Measurements from ENCODE around the gene NT5E. TPM values are rescaled to one million over a fixed set of nuclear protein-coding genes. Genes with fewer than 3 reads are reported as not detected.
"Not testable (repeated sequence)": the region's sequence is repeated elsewhere in the genome, so short reads cannot be mapped to it uniquely, and the experiment has no call there.

Gene NT5E
- total RNA-seq, 2 experiments from 2014 or later: not detected

DNA sequence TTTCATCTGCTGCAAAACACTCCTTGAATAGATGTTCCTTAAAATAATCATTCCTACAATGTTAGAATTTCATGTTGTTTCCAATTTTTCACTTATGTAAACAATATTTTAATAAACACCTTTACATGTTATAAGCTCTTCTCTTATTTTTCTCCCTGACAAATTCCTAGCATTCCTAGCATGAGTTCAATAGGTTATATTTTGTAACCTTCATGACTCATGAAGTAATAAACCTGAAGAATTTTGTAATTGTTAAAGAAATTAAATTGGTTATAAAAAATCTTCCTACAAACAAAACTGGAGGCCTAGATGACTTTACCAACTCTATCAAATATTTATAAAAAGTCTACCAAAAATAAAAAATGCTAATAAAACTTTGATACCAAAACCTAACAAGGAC, 66.3 kb downstream of the NT5E start:
- H2AFZ ChIP-seq (ENCODE audit: low read length): no peak overlapping the region
- intact Hi-C loops (cut with micrococcal nuclease; ENCODE audit: unreplicated experiment): no loop called here
- H3K4me2 ChIP-seq (ENCODE audit: low read length): no peak overlapping the region
- TF ChIP-seq EZH2phosphoT487 (IDR thresholded peaks at IDR 0.05; ENCODE audit: borderline replicate concordance, low read depth, low read length) (no peak), CTCF (conservative IDR thresholded peaks at IDR 0.05; ENCODE audit: low read length) (no peak)
- H3K4me3 ChIP-seq (ENCODE audit: low read depth, low read length, poor library complexity, severe bottlenecking): no peak overlapping the region
- BruUV-seq (replicated peaks): no TSS peak
- H3K9me3 ChIP-seq (ENCODE audit: low read length): no peaks in the 10 kb centered on the region
- H4K20me1 ChIP-seq (ENCODE audit: insufficient read depth, low read length): no peaks in the 10 kb centered on the region
- H3K9me2 ChIP-seq (ENCODE audit: insufficient read depth, low read length): no peaks in the 10 kb centered on the region
- H3K79me2 ChIP-seq (ENCODE audit: insufficient read depth, low read depth, low read length): no peaks in the 10 kb centered on the region
- no peak overlapping the region for H3K27ac ChIP-seq (ENCODE audit: low read depth, low read length, poor library complexity, severe bottlenecking)
- H3K4me1 ChIP-seq (ENCODE audit: insufficient read depth, low read length, poor library complexity, severe bottlenecking): no peaks in the 10 kb centered on the region
- ChIA-PET CTCF (ENCODE audit: unreplicated experiment) (no interaction called here), POLR2A (interaction anchor here (0.7 kb wide), 1 partner anchor 648 kb away, joined by 4 read pairs; no protein-coding TSS in a partner anchor)
- H3K36me3 ChIP-seq (ENCODE audit: insufficient read depth, low read length): peaks cover 58% of the 10 kb centered on the region
- DNase-seq (ENCODE audit: low spot score): no peak

DNA sequence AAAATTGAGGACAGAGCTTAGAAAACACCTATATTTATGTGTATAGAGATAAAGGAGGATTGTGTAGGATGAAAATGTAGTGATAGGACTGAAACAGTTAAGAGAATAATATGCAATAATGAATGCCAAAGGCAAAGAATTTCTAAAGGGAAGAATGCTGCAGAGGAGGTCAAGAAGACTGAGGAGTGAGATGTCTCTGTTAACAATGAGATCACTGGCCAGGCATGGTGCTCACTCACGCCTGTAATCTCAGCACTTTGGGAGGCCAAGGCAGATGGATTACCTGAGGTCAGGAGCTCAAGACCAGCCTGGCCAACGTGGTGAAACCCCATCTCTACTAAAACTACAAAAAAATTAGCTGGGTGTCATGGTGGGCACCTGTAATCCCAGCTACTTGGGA, 74.4 kb downstream of the NT5E start:
- H3K4me3 ChIP-seq (ENCODE audit: low read depth, low read length, poor library complexity, severe bottlenecking); H4K20me1 ChIP-seq (ENCODE audit: insufficient read depth, low read length); H3K79me2 ChIP-seq (ENCODE audit: insufficient read depth, low read depth, low read length); DNase-seq (ENCODE audit: low spot score); CTCF ChIA-PET (ENCODE audit: unreplicated experiment); BruUV-seq (replicated peaks); H2AFZ ChIP-seq (ENCODE audit: low read length); H3K4me1 ChIP-seq (ENCODE audit: insufficient read depth, low read length, poor library complexity, severe bottlenecking); H3K4me2 ChIP-seq (ENCODE audit: low read length); intact Hi-C loops (cut with micrococcal nuclease; ENCODE audit: unreplicated experiment); H3K9me2 ChIP-seq (ENCODE audit: insufficient read depth, low read length); POLR2A ChIA-PET; H3K9me3 ChIP-seq (ENCODE audit: low read length); H3K27ac ChIP-seq (ENCODE audit: low read depth, low read length, poor library complexity, severe bottlenecking): not testable (repeated sequence)
- peaks cover 74% of the 10 kb centered on the region for H3K36me3 ChIP-seq (ENCODE audit: insufficient read depth, low read length)

DNA sequence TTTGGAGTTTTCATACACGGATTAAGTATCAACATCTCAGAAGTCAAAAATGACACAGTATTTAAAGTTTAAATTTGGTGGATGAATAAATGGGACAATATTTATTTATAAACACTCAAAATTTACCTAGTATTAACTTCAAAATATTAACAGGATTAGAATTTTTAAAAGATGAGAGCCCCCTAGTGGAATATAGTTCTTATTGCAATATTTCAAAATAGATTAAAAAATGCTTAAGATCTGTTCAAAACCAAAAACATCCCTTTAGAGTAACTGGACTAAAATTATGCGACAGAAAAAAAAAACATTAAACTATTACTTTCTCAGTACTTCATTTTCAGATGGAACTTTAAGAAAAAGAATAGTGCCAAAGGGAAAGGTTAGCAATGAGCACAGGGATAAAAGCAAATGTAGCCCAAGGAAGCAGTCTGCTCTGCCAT, 87.2 kb downstream of the NT5E start:
- no peaks in the 10 kb centered on the region for H3K9me2 ChIP-seq (ENCODE audit: insufficient read depth, low read length)
- H4K20me1 ChIP-seq (ENCODE audit: insufficient read depth, low read length): no peaks in the 10 kb centered on the region
- H3K79me2 ChIP-seq (ENCODE audit: insufficient read depth, low read depth, low read length): no peaks in the 10 kb centered on the region
- no peaks in the 10 kb centered on the region for H3K4me1 ChIP-seq (ENCODE audit: insufficient read depth, low read length, poor library complexity, severe bottlenecking)
- intact Hi-C loops (cut with micrococcal nuclease; ENCODE audit: unreplicated experiment): no loop called here
- H3K9me3 ChIP-seq (ENCODE audit: low read length): no peaks in the 10 kb centered on the region
- peak; percentile 29 for DNase-seq (ENCODE audit: low spot score)
- no peak overlapping the region for H3K4me2 ChIP-seq (ENCODE audit: low read length)
- H3K27ac ChIP-seq (ENCODE audit: low read depth, low read length, poor library complexity, severe bottlenecking): no peak overlapping the region
- no peak for TF ChIP-seq EZH2phosphoT487 (IDR thresholded peaks at IDR 0.05; ENCODE audit: borderline replicate concordance, low read depth, low read length)
- peak; percentile 98 for TF ChIP-seq CTCF (conservative IDR thresholded peaks at IDR 0.05; ENCODE audit: low read length)
- BruUV-seq (replicated peaks): no TSS peak
- H3K4me3 ChIP-seq (ENCODE audit: low read depth, low read length, poor library complexity, severe bottlenecking): no peak overlapping the region
- ChIA-PET CTCF (ENCODE audit: unreplicated experiment) (no interaction called here), POLR2A (interaction anchor here (0.7 to 1.5 kb wide), 4 partner anchors 9 to 59 kb away, joined by 3 to 5 read pairs (median 3); no protein-coding TSS in a partner anchor)
- no peak overlapping the region for H2AFZ ChIP-seq (ENCODE audit: low read length)
- peaks cover 43% of the 10 kb centered on the region for H3K36me3 ChIP-seq (ENCODE audit: insufficient read depth, low read length)
